ENCODE data around the gene SLC6A13. TPM values are rescaled to one million over a fixed set of nuclear protein-coding genes. Genes with fewer than 3 reads are reported as not detected.
"Not testable (repeated sequence)": the region's sequence is repeated elsewhere in the genome, so short reads cannot be mapped to it uniquely, and the experiment has no call there.

Gene SLC6A13
- total RNA-seq, 1 experiment from 2014 or later, result not detected

DNA sequence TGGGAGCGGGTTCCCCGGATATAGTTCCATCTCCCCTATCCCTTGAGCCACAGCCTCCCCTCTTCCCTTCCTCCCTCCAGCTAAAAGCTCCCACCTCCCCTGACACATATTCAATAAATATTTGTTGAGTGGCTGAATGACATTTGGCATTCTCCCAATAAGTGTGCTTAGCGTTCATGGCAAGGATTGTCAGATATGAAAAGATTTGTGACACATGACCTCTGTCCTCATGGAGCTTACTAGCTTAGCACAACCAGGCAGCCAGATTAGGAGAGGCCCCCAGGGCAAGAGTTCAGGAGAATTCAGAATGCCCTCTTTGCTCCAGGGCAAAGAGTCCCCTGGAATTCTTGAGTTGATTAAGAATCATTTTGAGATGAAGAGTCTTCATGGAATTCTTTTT is 26.2 kb downstream of the SLC6A13 start:
- TF ChIP-seq, protein P1, sequence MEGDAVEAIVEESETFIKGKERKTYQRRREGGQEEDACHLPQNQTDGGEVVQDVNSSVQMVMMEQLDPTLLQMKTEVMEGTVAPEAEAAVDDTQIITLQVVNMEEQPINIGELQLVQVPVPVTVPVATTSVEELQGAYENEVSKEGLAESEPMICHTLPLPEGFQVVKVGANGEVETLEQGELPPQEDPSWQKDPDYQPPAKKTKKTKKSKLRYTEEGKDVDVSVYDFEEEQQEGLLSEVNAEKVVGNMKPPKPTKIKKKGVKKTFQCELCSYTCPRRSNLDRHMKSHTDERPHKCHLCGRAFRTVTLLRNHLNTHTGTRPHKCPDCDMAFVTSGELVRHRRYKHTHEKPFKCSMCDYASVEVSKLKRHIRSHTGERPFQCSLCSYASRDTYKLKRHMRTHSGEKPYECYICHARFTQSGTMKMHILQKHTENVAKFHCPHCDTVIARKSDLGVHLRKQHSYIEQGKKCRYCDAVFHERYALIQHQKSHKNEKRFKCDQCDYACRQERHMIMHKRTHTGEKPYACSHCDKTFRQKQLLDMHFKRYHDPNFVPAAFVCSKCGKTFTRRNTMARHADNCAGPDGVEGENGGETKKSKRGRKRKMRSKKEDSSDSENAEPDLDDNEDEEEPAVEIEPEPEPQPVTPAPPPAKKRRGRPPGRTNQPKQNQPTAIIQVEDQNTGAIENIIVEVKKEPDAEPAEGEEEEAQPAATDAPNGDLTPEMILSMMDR (conservative IDR thresholded peaks at IDR 0.05; ENCODE audit: low read depth, low read length), result no peak
- no peak for TF ChIP-seq EZH2 (IDR thresholded peaks at IDR 0.05; ENCODE audit: low read length, unreplicated experiment)
- no peak for TF ChIP-seq EZH2phosphoT487 (IDR thresholded peaks at IDR 0.05; ENCODE audit: borderline replicate concordance, low read length)
- Histone ChIP-seq H3K4me1 (ENCODE audit: insufficient read depth, low read length) (no peaks in the 10 kb centered on the region), H3K27me3 (ENCODE audit: low read length) (peaks cover 17% of the 10 kb centered on the region), H3K9me2 (replicated peaks; ENCODE audit: low read length) (no peaks in the 10 kb centered on the region), H3K9me3 (ENCODE audit: low read length) (no peaks in the 10 kb centered on the region), H2AFZ (ENCODE audit: low read length) (no peak overlapping the region), H3K79me2 (ENCODE audit: low read length) (no peaks in the 10 kb centered on the region), H3K36me3 (ENCODE audit: low read depth, low read length) (no peaks in the 10 kb centered on the region), H3K27ac (ENCODE audit: low read length) (no peak overlapping the region), H3K9ac (ENCODE audit: low read length) (no peak overlapping the region), H3K4me3 (ENCODE audit: low read length) (no peak overlapping the region), H4K20me1 (ENCODE audit: low read length) (no peaks in the 10 kb centered on the region), H3K4me2 (ENCODE audit: low read length) (no peak overlapping the region), H3F3A (ENCODE audit: low read length, unreplicated experiment) (no peaks in the 10 kb centered on the region)
- CTCF ChIA-PET, result no interaction called here
- DNase-seq (no peak), ATAC-seq (no peak)
- no TSS peak for BruUV-seq (replicated peaks)
- POLR2A ChIA-PET (ENCODE audit: unreplicated experiment), result no interaction called here
- intact Hi-C loops (cut with micrococcal nuclease), result no loop called here

DNA sequence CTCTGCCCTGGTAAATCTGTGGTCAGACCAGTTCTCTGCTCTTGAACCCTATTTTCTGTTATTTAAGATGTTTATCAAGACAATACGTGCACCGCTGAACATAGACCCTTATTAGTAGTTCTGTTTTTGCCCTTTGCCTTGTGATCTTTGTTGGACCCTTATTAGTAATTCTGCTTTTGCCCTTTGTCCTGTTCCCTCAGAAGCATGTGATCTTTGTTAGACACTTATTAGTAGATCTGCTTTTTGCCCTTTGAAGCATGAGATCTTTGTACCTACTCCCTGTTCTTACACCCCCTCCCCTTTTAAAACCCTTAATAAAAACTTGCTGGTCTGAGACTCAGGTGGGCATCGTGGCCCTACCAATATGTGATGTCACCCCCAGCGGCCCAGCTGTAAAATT is 26.7 kb downstream of the SLC6A13 start:
- CTCF ChIA-PET; H3K9me2 ChIP-seq (replicated peaks; ENCODE audit: low read length); H3K9me3 ChIP-seq (ENCODE audit: low read length); H3K4me2 ChIP-seq (ENCODE audit: low read length); H3K9ac ChIP-seq (ENCODE audit: low read length); ATAC-seq; intact Hi-C loops (cut with micrococcal nuclease); H3F3A ChIP-seq (ENCODE audit: low read length, unreplicated experiment); POLR2A ChIA-PET (ENCODE audit: unreplicated experiment); H3K4me3 ChIP-seq (ENCODE audit: low read length); H3K79me2 ChIP-seq (ENCODE audit: low read length); H2AFZ ChIP-seq (ENCODE audit: low read length); DNase-seq; H3K36me3 ChIP-seq (ENCODE audit: low read depth, low read length); H4K20me1 ChIP-seq (ENCODE audit: low read length); BruUV-seq (replicated peaks); H3K27ac ChIP-seq (ENCODE audit: low read length); H3K4me1 ChIP-seq (ENCODE audit: insufficient read depth, low read length): not testable (repeated sequence)
- peaks cover 21% of the 10 kb centered on the region for H3K27me3 ChIP-seq (ENCODE audit: low read length)

DNA sequence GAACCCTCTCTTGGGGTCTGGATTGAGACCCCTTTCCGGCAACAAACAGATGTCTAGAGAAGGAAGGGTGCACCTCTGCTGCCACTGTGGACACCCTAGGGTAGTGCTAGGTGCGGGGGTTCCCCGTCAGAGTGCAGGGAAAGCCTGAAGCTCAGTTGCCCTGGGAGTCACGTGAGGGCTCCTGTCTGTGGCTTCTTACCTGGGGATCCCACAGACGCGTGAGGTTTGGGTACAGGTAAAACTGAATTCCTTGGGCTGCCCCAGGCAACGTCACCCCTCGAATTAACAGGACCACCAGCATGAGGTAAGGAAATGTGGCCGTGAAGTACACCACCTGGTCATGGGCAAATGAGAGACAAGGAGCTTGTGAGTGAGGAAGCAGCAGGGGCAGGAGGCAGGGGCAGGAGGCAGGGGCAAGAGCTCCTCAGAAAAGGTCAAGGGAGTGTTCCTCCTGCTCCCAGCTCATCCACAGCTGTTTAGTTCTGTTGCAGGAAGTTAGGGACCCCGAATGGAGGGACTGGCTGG is 27.7 kb downstream of the SLC6A13 start:
- Histone ChIP-seq H3K9ac (ENCODE audit: low read length) (no peak overlapping the region), H3K27ac (ENCODE audit: low read length) (no peak overlapping the region), H3K79me2 (ENCODE audit: low read length) (no peaks in the 10 kb centered on the region), H3F3A (ENCODE audit: low read length, unreplicated experiment) (no peaks in the 10 kb centered on the region), H3K4me2 (ENCODE audit: low read length) (no peak overlapping the region), H3K36me3 (ENCODE audit: low read depth, low read length) (no peaks in the 10 kb centered on the region), H3K4me1 (ENCODE audit: insufficient read depth, low read length) (no peaks in the 10 kb centered on the region), H2AFZ (ENCODE audit: low read length) (no peak overlapping the region), H3K4me3 (ENCODE audit: low read length) (no peak overlapping the region), H3K27me3 (ENCODE audit: low read length) (peaks cover 31% of the 10 kb centered on the region), H3K9me3 (ENCODE audit: low read length) (no peaks in the 10 kb centered on the region), H3K9me2 (replicated peaks; ENCODE audit: low read length) (no peaks in the 10 kb centered on the region), H4K20me1 (ENCODE audit: low read length) (no peaks in the 10 kb centered on the region)
- no TSS peak for BruUV-seq (replicated peaks)
- ChIA-PET CTCF (no interaction called here), POLR2A (ENCODE audit: unreplicated experiment) (no interaction called here)
- intact Hi-C loops (cut with micrococcal nuclease), result no loop called here
- DNase-seq (no peak), ATAC-seq (no peak)
- no peak for TF ChIP-seq EZH2 (IDR thresholded peaks at IDR 0.05; ENCODE audit: low read length, unreplicated experiment)

DNA sequence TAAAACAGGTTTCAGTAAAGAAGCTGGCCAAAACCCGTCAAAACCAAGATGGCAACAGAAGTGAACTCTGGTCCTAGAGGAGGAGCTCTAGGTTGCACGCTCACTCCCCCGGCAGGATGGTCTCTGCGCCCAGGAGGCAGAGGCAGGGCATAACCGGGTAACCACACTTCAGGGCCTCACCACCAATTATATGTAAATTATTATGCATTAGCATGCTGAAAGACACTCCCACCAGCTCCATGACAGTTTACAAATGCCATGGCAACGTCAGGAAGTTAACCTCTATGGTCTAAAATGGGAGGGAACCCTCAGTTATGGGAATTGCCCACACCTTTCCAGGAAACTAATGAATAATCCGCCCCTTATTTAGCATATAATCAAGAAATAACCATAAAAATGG is 28.6 kb downstream of the SLC6A13 start:
- Histone ChIP-seq H3K4me2 (ENCODE audit: low read length) (no peak overlapping the region), H3K4me3 (ENCODE audit: low read length) (no peak overlapping the region), H3K4me1 (ENCODE audit: insufficient read depth, low read length) (no peaks in the 10 kb centered on the region), H3K79me2 (ENCODE audit: low read length) (no peaks in the 10 kb centered on the region), H3K36me3 (ENCODE audit: low read depth, low read length) (no peaks in the 10 kb centered on the region), H2AFZ (ENCODE audit: low read length) (no peak overlapping the region), H3K9me3 (ENCODE audit: low read length) (no peaks in the 10 kb centered on the region), H3K9me2 (replicated peaks; ENCODE audit: low read length) (no peaks in the 10 kb centered on the region), H4K20me1 (ENCODE audit: low read length) (no peaks in the 10 kb centered on the region), H3K27ac (ENCODE audit: low read length) (no peak overlapping the region), H3F3A (ENCODE audit: low read length, unreplicated experiment) (no peaks in the 10 kb centered on the region), H3K27me3 (ENCODE audit: low read length) (peaks cover 40% of the 10 kb centered on the region), H3K9ac (ENCODE audit: low read length) (no peak overlapping the region)
- no peak for ATAC-seq
- BruUV-seq (replicated peaks), result no TSS peak
- intact Hi-C loops (cut with micrococcal nuclease), result no loop called here
- TF ChIP-seq, protein P1 (conservative IDR thresholded peaks at IDR 0.05; ENCODE audit: low read depth, low read length), result no peak
- TF ChIP-seq EZH2phosphoT487 (IDR thresholded peaks at IDR 0.05; ENCODE audit: borderline replicate concordance, low read length) (no peak), EZH2 (IDR thresholded peaks at IDR 0.05; ENCODE audit: low read length, unreplicated experiment) (no peak)
- ChIA-PET CTCF (no interaction called here), POLR2A (ENCODE audit: unreplicated experiment) (no interaction called here)
- DNase-seq, result no peak

Measured in PC-3 (cell line).